NCI-H146 (cell line): Measurements from ENCODE around the gene GNB4.

Experiments used
- DNase-seq: peaks from one replicate; lab custom pipeline; 2025; lab: John Stamatoyannopoulos, UW

GNB4 gene

GRCh38 chr3:179355996-179356395, 95.3 kb downstream of the GNB4 start:
- no peak for DNase-seq

GRCh38 chr3:179348325-179349013, 102.8 kb downstream of the GNB4 start:
- no peak for DNase-seq

- peak; percentile 99 for DNase-seq
Measured at GRCh38 chr3:179347345-179348194, 103.7 kb downstream of the GNB4 start, which contains the start of gene MFN1. MFN1 (plus strand) TSS chr3:179347709; CDS start chr3:179348852, 1,143 bp downstream.
